GM13976 (cell line): ENCODE measurements around the gene POU6F1.

ENCODE experiments used
- DNase-seq: peaks from one replicate; pipeline ENCODE4 v3.0.0; 2012; ENCODE audit warnings: low spot score
- in situ Hi-C: fragments of 300-500 bp; cut with MboI; formaldehyde crosslinking; loops from one replicate; pipeline ENCODE4 v1.12.0; 2022; ENCODE audit warnings: low sequenced_read_pairs, mixed read lengths, inconsistent platforms; ENCODE audit not compliant: unreplicated experiment
- TF ChIP-seq, protein P1 (sequence below): IDR thresholded peaks from 2 replicates; pipeline ENCODE4 v1.5.1; 2012; ENCODE audit warnings: borderline replicate concordance, mild to moderate bottlenecking; ENCODE audit not compliant: insufficient read depth; ENCODE audit errors: extremely low read depth, missing control alignments, control extremely low read depth

The POU6F1 gene

DNA sequence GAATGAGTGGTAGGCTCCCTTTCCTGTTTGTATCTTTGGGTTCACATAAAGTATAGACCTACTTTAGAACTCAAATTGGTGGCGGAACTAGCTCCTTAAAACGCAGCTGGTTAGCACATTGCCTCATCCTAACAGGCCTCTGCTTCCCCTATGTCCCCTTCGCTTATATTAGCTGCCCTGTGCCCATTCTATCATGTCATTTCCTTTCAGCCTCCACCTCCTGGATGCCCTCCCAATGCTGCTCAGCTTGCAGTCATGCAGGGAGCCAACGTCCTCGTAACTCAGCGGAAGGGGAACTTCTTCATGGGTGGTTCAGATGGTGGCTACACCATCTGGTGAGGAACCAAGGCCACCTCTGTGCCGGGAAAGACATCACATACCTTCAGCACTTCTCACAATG, 24.3 kb upstream of the POU6F1 start:
- no peak for DNase-seq
- TF ChIP-seq, protein P1, sequence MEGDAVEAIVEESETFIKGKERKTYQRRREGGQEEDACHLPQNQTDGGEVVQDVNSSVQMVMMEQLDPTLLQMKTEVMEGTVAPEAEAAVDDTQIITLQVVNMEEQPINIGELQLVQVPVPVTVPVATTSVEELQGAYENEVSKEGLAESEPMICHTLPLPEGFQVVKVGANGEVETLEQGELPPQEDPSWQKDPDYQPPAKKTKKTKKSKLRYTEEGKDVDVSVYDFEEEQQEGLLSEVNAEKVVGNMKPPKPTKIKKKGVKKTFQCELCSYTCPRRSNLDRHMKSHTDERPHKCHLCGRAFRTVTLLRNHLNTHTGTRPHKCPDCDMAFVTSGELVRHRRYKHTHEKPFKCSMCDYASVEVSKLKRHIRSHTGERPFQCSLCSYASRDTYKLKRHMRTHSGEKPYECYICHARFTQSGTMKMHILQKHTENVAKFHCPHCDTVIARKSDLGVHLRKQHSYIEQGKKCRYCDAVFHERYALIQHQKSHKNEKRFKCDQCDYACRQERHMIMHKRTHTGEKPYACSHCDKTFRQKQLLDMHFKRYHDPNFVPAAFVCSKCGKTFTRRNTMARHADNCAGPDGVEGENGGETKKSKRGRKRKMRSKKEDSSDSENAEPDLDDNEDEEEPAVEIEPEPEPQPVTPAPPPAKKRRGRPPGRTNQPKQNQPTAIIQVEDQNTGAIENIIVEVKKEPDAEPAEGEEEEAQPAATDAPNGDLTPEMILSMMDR, result no peak
- in situ Hi-C loops, result no loop called here

DNA sequence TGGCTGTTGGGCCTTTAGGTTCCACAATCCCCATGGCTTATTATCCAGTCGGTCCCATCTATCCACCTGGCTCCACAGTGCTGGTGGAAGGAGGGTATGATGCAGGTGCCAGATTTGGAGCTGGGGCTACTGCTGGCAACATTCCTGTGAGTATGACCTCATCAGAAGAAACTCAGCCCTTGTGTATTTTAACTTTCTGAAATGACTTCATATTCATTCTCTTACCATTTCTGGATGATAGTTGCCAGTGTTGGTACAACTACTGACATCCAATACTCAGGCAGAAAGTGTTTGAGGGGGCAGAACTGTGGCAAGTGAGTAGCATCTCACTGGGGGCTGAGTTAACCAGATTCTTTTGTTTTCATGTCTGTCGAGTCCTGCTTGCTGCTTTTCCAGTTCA, 23.1 kb upstream of the POU6F1 start:
- in situ Hi-C loops, result no loop called here
- TF ChIP-seq, protein P1, result no peak
- no peak for DNase-seq

DNA sequence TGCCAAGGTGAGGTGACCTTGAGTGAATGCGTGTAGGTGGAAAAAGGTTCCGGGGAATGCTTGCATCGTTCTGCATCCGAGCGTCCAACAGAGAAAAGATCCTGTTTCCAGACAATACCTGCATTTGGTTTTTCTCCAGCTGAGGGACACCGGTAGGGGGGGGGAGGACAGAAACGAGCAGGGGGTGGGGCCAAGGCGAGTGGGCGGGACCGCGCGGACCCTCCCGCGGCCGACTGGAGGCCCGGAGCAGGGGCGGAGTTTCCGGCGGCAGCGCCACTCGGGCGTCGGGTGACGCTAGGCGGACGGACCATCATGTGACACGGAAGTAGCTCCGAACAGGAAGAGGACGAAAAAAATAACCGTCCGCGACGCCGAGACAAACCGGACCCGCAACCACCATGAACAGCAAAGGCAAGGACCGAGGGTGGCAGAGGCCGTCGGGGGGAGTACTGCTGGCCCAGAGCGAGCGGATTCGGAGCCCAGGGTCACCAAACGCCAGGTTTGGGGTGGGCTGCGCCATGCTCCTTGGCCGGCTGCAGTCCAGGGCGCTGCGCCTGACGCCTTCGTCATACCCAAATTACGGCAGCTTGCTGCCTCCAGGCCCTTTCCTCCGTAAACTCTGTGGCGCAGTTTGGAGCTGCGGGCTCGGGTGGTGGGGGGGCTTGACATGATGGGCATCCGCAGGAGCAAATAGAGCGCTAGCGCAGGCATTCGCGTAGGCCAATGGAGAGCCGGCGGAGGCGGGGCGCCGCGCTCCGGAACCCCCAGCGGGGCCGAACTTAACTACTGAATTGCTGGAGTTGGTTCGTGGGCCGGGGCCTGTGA, 20.9 kb upstream of the POU6F1 start, which contains the start of gene DAZAP2:
Gene DAZAP2, plus strand, starts transcription at position 317 of the 825 bp plus-strand sequence. Its CDS starts 82 bp downstream, at position 399.
- DNase-seq, result peak; percentile 98
- TF ChIP-seq, protein P1, result no peak
- in situ Hi-C loops, result no loop called here

DNA sequence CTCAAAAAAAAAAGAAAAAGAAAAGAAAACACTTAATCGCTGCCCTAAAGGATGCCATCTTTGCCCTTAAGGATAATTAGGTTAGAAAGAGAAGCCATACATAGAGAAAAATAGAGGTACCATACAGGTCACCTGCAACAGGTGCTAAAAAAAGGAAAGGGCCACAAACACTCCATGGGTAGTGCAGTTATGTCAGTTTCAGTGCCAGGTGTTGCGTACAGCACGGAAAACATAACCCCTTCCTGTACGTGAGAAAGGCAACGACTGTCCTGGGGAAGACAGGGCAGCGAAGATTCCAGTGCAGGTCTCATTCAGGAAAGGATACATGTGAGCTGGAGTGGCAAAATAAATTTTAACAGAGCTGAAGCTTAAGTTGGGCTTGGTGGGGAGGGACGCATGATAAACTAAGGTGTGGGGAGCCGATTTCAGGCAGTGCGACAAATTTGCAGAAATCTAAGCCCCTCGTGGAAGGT, 20.2 kb upstream of the POU6F1 start:
- no peak for DNase-seq
- TF ChIP-seq, protein P1, result no peak
- in situ Hi-C loops, result no loop called here

DNA sequence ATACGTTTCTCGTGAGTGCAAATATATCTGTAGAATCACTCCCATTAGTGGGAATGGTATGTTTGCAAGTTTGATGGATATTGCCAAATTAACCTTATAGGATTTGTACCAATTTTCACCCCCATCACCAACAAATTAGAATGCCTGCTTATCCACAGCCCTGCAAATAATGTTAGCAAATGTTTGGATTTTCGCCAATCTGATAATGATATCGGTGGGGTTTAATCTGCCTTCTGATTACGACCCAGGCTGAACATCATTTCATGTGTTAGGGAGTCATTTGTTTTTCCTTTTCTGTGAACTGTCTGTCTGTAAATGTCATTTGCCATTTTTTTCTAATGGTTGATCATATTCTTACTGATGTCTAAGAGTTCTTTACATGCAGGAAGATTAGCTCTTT, 16.7 kb upstream of the POU6F1 start:
- no peak for DNase-seq
- in situ Hi-C loops, result no loop called here
- TF ChIP-seq, protein P1, result no peak

DNA sequence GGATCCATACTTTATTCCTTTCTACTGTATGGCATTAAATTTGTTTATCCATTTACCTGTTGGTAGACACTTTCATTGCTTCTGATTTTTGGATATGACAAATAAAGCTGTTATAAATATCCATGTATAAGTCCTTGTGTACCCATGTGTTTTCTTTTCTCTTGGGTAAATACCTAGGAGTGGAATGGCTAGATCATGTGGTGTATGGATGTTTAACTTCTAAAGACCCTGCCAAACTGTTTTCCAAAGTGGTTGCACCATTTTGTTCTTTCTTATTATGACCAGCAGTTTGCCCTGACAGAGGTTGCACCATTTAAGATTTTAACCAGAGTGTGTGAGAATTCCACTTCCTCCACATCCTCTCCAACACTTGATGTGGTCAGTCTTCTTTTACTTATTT, 14.8 kb upstream of the POU6F1 start:
- no peak for DNase-seq
- TF ChIP-seq, protein P1, result no peak
- in situ Hi-C loops, result no loop called here
